ENCODE measurements around the gene FBXL17.

Gene FBXL17

DNA sequence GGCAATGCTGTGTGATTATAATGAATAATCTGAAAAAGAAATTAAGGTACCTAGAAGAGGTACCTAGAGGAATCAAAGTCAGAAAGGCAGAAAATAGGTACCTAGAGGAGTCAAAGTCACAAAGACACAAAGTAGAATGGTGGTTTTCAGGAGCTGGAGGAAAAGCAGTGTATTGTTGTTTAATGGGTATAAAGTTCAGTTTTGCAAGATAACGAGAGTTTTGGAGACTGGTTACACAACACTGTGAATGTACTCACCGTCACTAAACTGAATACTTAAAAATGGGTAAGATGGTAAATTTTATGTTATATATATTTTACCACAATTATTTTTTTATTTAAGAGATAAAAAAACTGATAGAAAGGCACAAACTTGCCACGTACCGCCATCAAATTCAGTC, 57.0 kb downstream of the FBXL17 start:
- DNase-seq (ENCODE audit: low read depth) = no peak
- no peak overlapping the region for H3K4me3 ChIP-seq (ENCODE audit: control insufficient read depth, low read depth, low read length)
- TF ChIP-seq, protein P1, sequence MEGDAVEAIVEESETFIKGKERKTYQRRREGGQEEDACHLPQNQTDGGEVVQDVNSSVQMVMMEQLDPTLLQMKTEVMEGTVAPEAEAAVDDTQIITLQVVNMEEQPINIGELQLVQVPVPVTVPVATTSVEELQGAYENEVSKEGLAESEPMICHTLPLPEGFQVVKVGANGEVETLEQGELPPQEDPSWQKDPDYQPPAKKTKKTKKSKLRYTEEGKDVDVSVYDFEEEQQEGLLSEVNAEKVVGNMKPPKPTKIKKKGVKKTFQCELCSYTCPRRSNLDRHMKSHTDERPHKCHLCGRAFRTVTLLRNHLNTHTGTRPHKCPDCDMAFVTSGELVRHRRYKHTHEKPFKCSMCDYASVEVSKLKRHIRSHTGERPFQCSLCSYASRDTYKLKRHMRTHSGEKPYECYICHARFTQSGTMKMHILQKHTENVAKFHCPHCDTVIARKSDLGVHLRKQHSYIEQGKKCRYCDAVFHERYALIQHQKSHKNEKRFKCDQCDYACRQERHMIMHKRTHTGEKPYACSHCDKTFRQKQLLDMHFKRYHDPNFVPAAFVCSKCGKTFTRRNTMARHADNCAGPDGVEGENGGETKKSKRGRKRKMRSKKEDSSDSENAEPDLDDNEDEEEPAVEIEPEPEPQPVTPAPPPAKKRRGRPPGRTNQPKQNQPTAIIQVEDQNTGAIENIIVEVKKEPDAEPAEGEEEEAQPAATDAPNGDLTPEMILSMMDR (IDR thresholded peaks at IDR 0.05; ENCODE audit: control insufficient read depth, insufficient read depth, low read depth, low read length, missing control alignments) = no peak

DNA sequence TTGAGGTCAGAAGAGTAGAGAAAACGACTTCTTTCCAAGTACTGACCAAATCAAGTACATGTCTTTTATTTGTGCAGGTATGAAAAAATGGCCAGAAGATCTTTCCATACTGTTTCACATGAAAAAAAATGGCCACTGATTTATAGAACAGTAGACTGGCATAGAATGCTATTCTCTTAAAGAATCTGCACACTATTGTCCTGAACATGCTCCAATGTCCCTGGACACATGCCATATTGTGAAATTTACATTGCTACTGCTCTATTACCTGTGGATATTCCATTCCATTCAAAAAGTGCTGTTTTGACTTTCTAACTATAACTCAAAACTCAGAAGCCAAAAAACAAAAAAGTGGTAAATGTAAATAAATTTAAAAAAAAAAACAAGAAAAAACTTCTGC, 60.6 kb downstream of the FBXL17 start:
- TF ChIP-seq, protein P1 (IDR thresholded peaks at IDR 0.05; ENCODE audit: control insufficient read depth, insufficient read depth, low read depth, low read length, missing control alignments) = no peak
- DNase-seq (ENCODE audit: low read depth) = no peak
- no peak overlapping the region for H3K4me3 ChIP-seq (ENCODE audit: control insufficient read depth, low read depth, low read length)

DNA sequence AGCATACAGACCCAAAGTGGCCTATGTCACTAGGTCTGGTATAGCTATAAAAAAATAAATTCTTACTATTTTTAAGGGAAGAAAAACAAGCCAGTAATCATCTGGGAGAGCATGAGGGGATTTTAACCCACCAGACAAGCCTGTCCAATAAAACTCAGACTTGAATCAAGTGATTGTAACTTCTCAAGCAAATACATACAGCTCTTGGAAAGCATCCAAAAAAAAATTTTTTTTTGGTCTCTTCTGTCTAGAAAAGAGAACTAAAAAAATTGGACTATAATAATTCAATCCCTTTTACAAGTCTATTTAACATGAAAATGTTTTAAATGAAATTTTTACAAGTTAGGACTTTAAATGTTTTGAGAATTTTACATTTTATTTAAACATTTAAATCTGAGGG, 61.7 kb downstream of the FBXL17 start:
- TF ChIP-seq, protein P1 (IDR thresholded peaks at IDR 0.05; ENCODE audit: control insufficient read depth, insufficient read depth, low read depth, low read length, missing control alignments) = no peak
- no peak overlapping the region for H3K4me3 ChIP-seq (ENCODE audit: control insufficient read depth, low read depth, low read length)
- DNase-seq (ENCODE audit: low read depth) = no peak

DNA sequence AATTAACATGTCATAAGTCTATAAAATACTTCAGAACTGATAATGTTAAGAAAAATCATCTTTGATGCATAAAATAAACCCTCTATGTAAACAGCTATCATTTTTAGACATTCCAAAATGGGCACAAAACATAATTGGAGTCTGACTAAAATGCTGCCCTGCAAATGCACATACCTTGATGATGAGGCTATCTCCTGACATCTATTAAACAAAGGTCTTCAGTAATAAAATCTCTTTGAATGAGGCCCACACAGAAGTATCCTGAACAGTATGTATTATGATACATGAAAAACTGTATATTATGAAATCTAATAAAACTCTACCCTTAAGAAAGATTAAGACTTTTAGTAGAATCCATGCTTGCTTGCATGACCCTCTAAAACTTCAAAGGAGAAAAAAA, 66.1 kb downstream of the FBXL17 start:
- no peak for DNase-seq (ENCODE audit: low read depth)
- TF ChIP-seq, protein P1 (IDR thresholded peaks at IDR 0.05; ENCODE audit: control insufficient read depth, insufficient read depth, low read depth, low read length, missing control alignments) = no peak
- no peak overlapping the region for H3K4me3 ChIP-seq (ENCODE audit: control insufficient read depth, low read depth, low read length)

DNA sequence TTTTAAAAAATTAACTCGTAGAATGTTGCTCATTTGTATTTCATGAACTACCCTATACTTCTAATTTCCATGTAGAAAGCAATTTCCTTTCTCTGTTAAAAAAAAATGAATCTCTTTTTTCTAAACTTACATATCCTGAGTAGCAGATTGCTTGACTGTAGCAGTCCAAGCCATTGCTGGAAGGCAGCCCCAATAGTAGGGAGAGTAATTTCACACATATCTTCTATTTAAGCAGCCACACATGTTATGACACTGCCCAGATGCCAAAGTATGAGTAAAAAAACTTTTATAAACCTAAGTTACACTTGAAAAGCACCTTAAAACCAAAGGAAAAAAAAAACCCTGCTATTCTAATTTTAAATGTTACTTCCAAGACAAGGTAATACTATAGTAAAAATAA, 69.6 kb downstream of the FBXL17 start:
- no peak for DNase-seq (ENCODE audit: low read depth)
- TF ChIP-seq, protein P1 (IDR thresholded peaks at IDR 0.05; ENCODE audit: control insufficient read depth, insufficient read depth, low read depth, low read length, missing control alignments) = no peak

DNA sequence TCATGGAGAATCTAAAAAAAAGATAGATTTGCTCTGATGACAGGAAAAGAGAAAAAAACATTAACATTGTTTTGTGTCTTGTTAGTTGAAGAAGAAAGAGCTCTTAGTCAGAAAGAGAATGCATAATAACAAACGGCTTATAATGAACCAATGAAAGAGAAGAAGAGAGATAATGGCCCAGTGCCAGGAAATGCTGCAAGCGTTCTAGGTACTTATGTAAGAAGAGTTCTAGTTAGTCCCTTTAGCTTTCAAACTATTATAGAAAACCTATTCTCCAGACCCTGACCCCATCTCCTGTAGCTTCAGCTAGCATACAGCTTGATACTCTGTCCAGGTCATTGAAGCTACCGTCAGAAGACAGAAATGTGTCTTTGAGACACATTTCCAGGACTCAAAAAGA, 70.2 kb downstream of the FBXL17 start:
- H3K4me3 ChIP-seq (ENCODE audit: control insufficient read depth, low read depth, low read length) = no peak overlapping the region
- TF ChIP-seq, protein P1 (IDR thresholded peaks at IDR 0.05; ENCODE audit: control insufficient read depth, insufficient read depth, low read depth, low read length, missing control alignments) = no peak
- no peak for DNase-seq (ENCODE audit: low read depth)

More for the DNA sequence above, 69.6 kb downstream of the FBXL17 start:
- H3K4me3 ChIP-seq (ENCODE audit: control insufficient read depth, low read depth, low read length) = no peak overlapping the region

DNA sequence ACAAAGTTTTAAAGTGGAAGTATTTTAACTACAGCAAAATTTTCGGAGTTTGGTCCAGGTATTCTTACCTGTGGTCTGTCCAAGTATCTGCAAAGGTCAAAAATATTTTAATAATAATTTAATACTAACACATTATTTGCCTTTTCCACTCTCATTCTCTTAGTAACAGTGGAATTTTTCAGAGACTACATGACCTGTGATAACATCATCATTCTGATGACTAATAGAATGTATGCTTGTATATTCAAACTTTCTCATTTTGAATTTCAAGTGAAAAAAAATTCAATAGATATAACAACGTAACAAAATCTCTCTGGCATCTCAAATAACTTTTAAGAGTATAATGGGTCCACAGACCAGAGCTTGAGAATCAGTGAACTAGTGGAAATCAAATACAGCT, 78.3 kb downstream of the FBXL17 start:
- DNase-seq (ENCODE audit: low read depth) = no peak
- H3K4me3 ChIP-seq (ENCODE audit: control insufficient read depth, low read depth, low read length) = no peak overlapping the region
- TF ChIP-seq, protein P1 (IDR thresholded peaks at IDR 0.05; ENCODE audit: control insufficient read depth, insufficient read depth, low read depth, low read length, missing control alignments) = no peak

All from AG09309 (cell line).